Dermis blood vessel endothelial cell (primary cell): ENCODE results near the gene ARID4B. TPM values are rescaled to one million over a fixed set of nuclear protein-coding genes. Genes with fewer than 3 reads are reported as not detected.
"Not testable (repeated sequence)": the region's sequence is repeated elsewhere in the genome, so short reads cannot be mapped to it uniquely, and the experiment has no call there.

ENCODE experiments used
- DNase-seq: peaks from one replicate; pipeline ENCODE4 v3.0.0; 2010
- total RNA-seq: library from RNA; depleted of rRNA; stranded (reverse); fragments of >200 nt; gene quantifications from 2 replicates; pipeline ENCODE4 v1.2.3, GENCODE V29; 2014

ARID4B gene
- total RNA-seq, 1 donor from 2014 or later, result 67.9 TPM

DNA sequence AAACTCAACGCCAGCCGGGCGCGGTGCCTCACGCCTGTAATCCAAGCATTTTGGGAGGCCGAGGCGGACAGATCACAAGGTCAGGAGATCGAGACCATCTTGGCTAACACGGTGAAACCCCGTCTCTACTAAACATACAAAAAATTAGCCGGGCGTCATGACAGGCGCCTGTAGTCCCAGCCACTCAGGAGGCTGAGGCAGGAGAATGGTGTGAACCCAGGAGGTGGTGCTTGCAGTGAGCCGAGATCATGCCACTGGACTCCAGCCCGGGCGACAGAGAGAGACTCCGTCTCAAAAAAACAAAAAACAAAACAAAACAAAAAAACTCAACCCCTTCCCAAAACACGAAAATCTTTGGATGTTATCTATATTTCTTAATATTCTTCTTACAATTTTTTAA lies 58.0 kb downstream of the ARID4B start:
- not testable (repeated sequence) for DNase-seq

DNA sequence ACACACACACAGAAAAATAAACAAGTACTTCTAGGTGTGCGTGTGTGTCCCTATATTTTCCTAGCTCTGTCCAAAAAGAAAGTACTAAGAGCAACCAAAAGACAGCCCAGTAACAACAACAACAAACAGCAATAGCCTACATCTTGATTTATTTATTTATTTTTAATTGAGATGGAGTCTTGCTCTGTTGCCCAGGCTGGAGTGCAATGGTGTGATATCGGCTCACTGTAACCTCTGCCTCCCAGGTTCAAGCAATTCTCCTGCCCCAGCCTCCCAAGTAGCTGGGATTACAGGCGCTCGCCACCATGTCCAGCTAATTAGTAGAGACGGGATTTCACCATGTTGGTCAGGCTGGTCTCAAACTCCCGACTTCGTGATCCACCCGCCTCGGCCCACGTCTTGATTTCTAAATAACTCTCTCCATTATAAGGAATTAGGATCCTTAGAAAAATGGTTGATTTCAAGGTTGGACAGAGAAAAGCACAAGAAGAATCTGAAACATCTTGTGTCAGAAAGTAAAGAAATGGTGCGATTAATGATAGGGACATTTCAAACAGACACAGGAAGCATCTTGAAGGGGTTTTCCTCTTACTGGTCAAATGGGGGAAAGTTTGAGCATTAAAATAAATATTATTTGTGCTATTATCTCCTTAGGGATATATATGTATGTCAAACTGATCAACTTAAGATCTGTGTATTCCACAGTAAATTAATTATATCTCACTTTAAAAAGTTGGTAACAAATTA lies 59.4 kb downstream of the ARID4B start:
- no peak for DNase-seq

DNA sequence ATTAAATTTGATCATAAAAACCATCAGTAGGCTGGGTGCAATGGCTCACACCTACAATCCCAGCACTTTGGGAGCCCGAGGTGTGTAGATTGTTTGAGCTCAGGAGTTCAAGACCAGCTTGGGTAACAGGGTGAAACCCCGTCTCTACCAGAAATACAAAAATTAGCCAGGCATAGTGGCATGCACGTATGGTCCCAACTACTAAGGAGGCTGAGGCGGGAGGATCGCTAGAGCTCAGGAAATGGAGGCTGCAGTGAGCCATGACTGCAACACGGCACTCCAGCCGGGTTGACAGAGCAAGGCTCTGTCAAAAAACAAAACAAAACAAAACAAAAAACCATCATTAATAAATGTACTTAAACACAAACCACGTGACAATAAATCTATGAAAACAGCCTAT lies 61.0 kb downstream of the ARID4B start:
- DNase-seq, result no peak

DNA sequence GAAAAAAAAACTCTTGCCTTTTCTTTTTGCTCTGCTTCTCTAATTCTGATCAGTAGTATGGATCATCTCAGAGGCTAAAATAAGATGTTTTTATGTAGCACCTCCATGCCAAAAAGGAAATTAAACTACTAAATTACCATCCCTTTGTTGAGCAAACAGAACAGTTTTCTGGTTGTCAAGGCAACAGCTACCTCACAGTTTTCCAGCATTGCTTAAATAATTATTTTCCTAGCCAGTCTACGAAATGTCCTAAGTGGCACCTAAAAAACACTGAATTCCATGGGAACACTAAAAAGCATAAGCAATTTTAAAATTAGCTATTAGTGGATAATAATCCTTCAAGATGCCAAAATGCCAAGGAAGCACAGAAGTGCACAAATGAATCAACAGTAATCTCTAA lies 61.7 kb downstream of the ARID4B start:
- peak; percentile 49 for DNase-seq

DNA sequence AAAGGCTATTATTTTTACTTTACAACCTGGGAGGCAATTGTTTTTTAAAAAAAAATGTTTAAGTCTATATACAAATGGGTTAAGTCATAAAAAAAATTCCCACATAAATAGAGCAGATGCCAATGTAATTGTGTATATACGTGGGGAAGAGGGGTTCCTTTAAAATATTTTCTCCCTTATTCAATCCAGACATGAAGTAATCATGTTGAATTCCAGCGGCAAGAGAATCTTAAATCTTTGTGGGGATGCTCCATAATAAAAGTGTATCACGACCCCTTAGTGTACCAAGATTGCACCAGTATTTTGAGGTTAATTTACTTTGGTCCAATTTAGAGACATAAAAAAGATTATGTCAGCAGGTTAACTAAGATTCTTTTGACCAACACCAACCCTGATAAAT lies 62.1 kb downstream of the ARID4B start:
- DNase-seq, result no peak

DNA sequence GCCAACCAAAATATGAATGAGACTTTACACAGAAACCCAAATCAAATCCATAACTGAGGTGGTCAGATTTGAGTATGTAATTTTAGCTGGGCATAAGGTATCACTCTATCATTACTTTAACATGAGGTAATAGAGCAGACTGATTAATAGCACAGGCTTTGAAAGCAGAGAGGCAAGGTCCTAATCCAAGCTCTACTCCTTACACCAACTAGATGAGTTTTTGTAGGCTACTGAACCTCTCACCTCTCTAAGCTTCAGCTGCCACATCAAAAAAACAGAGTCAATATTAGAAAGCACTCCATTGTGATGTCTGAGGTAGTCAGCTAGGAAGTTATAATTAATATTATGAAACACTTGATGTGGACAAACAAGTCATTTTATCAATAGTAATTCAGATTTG lies 63.7 kb downstream of the ARID4B start:
- DNase-seq, result no peak

DNA sequence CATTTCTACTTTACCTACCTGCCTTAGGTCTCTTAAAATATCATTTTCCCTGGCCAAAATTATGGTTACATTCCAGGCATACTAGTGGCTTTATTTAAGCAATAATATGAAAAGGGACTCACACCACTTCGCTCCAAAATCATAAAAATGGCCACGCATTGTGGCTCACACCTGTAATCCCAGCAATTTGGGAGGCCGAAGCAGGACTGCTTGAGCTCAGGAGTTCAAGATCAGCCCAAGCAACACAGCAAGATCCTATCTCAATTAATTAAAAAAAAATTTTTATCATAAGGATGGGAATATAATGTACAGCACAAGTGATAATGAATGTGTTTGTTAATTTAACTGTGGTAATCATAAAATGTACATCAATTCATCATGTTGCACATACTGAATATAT lies 65.4 kb downstream of the ARID4B start:
- DNase-seq, result no peak

DNA sequence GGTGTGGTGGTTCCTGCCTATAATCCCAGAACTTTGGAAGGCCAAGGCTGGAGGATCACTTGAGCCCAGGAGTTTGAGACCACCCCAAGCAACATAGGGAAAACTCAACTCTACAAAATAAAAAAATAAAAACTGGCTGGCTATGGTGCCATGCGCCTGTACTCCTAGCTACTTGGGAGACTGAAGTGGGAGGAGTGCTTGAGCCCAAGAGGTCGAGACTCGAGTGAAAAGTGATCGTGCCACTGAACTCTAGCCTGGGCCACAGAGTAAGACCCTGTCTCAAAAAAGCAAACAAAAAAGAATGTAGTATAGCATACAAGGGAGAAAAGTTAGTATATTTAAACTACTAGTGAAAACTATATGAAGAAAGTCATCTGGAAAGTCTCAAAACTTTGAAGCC lies 66.7 kb downstream of the ARID4B start:
- no peak for DNase-seq

DNA sequence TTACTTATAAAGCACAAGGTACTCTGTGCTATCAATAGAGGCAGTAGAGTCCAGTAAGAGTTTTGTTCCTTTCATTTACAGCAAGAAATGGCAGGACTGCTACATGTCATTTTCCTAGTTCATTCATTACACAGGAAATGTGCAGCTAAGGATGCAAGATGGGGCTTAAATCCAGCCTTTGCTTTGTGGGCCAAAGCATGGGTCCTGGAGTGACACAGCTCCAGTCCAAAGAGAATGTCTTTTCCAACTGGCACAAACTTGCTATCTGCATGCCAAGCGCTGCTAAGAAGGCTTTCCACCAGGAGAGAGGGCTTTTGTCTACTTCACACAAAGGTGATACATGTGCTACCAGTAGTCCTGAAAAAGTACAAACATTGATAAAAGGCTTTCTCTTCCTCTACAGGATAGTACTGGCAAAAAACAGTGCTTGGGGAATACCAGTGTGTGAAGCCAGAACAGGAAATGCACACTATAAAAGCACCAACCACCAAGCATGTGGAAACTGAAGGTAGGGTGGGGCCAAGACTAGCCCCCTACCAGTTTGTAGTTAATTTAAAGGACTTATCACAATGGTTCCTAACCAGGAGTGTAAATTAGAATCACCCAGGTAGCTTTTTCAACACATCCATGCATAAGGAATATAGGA lies 68.7 kb downstream of the ARID4B start:
- no peak for DNase-seq

DNA sequence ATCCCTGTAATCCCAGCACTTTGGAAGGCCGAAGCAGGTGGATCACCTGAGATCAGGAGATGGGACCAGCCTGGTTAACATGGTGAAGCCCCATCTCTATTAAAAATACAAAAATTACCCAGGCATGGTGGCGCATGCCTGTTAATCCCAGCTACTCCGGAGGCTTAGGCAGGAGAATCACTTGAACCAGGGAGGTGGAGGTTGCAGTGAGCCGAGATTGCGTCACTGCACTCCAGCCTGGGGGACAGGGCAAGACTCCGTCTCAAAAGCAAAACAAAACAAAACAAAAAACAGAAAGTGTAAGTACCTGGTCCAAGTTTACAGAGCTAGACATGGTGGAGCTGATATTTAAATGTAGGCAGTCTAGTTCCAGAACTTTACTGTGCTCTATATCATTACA lies 69.9 kb downstream of the ARID4B start:
- not testable (repeated sequence) for DNase-seq

DNA sequence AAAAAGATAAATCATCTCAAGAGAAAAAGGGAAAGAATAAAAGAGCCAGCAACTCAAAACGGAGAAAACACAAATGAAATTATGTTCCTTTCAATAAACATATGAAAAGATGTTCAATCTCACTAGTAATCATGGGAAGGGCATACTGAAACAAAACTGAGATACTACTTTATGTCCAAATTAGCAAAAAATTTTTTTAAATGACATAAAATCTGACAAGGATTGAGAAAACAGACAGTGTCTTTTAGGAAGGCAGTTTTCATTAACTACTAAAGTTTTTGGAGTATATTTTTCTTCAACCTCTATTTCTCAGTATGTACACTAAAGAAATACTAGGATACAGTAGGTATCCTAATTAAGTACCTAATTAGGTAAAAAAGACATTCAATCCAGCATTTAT lies 73.3 kb downstream of the ARID4B start:
- DNase-seq, result no peak

DNA sequence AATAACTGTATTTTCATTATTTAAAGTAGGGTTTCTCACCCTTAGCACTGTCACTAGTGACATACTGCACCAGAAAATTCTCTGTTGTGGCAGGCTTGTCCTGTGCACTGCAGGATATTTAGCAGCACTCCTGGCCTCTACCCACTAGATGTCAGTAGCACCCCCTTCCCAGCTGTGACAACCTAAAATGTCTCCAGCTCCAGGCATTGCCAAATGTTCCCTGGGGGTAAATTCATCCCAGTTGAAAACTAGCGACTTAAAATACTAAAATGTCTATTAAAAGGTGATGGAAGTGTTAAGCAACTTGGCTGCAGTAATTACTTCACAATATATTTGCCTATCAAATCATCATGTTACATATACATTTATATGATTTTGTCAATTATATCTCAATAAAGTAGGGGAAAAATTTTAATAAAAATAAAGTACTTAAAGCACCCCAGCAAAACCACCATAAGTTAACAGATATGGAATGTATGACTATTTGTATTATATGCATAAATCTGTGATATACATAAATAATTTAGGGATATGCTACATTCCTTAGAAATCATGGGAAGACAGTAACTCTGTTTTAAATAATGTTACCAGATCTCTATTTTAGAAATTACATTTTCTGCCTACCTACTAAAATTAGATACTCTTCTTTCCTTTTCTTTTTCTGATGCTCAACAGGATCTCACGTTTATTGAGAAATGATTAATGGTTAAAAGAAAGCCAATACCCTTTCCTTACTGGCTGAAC lies 74.6 kb downstream of the ARID4B start:
- peak; percentile 84 for DNase-seq

DNA sequence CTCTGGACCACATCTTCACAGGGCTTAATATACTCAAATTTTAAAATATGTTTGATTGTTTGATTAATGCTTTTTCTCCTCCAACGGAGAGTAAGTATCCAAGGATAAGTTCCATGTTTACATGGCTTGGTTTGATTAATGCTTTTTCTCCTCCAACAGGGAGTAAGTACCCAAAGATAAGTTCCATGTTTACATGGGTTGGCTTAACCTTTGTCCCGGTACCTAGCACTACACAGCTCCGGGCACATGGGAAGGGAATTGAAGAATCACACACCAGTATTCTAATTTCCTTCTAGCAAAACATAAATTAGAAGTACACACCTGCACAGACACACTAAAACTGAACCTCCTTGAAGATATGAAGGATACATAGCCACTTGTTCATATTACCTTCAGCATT lies 77.5 kb downstream of the ARID4B start:
- no peak for DNase-seq

DNA sequence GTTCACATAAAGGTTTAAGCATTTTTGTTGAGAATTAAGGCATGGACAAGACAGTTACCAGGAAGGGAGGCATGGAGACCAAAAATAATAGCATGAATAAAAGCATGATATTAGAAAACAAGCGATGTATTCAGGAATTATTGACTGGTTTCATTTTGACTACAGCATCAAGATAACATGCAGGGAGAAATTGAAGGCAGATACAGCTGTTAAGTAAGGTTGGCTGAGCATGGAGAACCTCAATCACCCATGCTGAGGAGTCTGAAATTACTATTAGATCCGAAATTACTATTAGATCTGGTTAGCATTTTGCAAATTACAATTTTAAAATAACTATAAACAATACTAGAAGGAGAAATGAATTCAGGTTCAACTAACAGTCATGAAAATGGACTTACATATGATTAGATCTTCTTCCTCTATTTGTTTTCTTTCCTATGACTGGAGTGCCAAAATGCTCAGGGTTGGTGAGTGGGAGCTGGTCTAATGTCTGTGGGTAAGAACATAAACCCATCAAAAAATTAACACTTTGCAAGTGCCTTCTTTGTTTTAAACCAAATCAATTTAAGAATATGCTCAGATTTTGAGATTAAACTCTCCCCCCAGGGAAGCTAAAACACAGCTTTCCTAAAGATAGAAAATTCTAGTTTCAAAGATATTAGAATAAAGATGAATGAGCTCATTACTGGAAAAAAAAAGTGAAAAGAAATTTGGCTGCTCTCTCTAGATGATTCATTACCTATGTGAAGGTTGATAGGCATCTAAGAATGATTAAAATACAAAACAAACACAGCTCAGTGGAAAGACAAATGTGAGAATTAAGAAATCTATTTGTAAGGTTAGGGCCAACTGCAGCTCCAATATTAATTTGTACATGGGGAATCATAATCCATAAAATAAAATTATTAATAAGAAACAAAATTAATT lies 81.7 kb downstream of the ARID4B start:
- peak; percentile 57 for DNase-seq

DNA sequence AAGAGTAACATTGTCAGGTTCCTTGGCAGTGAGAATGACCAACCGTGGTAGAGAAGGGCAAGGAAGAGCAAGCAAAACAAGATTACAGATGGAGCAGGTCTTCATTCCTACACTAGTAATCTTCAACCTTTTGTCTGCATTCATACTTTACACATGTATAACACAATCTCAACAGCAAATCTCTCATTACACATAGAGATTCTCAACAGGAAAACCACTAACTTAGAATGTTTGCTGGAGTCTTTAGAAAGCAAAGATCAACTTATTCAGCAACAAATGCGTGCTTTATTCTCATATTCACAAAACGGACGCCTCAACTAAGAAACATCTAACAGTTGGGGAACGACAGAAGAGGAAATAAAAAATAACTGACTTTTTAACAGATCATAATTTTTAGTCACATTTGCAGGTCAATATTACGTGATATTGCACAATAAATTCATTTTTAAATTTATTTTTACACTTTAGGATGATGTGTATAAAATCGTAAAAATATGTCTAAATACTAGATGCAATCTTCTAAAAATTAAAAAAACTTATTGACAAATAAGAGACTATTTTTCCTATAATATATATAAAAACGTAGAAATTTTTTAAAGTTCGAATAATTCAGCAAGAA lies 82.9 kb downstream of the ARID4B start:
- no peak for DNase-seq

DNA sequence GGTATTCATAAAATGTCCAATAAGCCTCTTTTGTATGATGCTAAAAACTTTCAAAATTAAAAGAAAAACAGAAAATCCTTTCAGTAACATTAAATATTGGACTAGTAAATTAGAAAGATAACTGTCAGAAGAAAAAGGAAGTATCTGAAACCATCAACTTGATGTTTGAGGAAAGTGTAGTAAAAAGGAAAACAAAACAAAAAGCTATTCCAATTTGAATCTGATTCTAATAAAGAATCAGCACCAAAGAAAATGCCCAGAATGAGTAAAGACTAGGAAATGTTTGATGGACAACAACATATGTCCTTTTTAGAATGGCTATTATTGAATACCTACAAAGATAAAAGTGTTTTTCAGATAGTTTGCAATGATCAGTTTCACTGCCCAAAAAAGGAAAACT lies 87.0 kb downstream of the ARID4B start:
- DNase-seq, result no peak

DNA sequence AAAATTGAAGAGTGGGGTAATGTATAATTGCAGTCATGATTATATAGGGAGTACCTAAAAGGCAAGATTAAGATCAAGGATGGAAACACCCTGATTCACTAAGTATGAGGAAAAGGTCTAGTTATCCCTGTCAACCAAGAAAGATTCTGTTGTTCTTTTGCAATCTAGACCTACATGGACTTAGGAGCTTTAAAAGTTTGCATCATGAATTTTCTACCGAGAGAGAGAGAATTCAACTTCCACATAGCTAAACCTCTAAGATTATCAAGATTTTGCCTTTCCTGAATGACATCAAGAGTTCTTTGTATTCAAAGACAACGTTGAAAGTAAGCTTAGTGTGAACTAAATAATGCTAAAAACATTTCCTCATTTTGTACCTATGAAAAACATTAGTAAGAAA lies 88.1 kb downstream of the ARID4B start:
- DNase-seq, result no peak

DNA sequence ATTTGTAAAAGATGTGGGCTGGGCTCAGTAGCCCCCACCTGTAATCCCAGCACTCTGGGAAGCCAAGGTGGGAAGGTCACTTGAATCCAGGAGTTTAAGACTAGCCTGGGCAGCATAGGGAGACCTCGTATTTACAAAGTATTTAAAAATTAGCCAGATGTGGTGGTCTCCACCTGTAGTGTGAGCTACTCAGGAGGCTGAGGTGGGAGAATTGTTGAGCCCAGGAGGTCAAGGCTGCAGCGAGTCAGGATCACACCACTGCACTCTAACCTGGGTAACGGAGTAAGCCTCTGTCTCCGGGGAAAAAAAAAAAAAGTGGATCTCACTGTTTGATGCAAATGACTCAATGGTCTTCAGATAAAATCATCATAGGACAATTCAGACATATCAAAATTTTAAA lies 89.4 kb downstream of the ARID4B start:
- DNase-seq, result no peak

DNA sequence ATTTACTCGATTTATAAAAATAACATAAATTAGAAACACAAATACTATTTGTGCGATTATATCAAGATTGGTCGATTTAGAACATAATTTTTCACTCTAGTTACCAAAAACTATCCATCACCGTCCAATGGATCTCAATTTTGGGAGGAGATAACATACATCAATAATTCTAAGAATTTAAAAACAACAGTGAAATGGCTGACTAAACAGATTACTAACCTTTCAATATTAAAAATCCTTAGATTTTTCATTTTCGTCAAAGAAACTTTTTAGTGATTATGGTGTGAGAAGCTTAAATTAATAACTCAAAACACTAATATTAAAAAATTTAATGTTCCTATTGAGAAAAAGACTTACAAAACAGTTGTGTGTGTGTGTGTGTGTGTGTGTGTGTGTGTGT lies 91.9 kb downstream of the ARID4B start:
- no peak for DNase-seq

DNA sequence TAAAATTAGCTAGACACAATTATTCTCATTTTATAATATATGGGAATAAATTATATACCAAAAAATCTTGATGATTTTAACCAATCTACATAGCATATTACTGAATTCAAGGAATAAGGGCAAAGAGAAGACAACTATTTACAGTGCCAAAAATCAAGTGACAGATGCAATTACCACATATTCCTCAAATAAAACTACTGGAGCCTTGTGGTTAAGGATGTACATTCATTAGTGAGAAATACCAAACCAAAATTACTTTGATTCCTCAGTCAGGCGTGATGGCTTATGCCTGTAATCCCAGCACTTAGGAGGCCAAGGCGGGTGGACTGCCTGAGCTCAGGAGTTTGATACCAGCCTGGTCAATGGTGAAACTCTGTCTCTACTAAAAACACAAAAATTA lies 98.1 kb downstream of the ARID4B start:
- no peak for DNase-seq

DNA sequence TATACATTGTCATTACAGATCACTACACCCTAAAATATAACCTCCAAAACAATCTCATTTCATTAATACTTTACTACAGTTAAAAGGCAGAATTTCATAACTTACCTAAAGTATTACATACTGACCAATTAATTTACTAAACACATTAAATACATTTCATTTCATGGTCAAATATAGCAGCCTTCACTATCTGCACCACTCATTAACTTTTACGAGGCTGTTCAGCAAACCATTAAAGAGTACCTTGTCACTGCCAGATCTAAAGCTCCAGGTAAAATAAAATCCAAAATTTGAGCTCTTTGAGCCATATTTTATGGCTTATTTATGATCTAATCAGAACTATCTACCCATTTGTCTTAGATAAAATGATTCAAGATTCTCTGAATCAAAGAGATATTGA lies 100.6 kb downstream of the ARID4B start:
- DNase-seq, result no peak

DNA sequence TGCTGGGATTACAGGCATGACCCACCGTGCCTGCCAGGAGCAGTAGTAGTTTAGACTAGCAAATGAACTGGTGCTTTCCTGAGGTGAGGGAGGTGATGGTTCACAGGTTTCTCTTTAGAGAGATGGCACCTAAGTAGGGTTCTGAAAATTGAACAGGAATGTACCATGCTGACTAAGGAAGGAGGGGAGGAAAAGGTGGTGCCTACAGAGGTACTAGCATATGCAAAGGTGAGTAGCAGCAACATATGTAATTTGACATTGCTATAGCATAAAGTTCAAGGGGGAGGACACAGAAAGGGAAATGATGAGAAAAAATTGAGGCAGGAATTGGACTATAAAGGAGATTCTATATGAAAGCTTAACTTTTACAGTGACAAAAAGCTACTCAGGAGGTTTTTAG lies 101.0 kb downstream of the ARID4B start:
- DNase-seq, result no peak
